Nephron progenitor cell (in vitro differentiated cells): ENCODE data around the gene MCFD2.

ENCODE experiments used
- DNase-seq: peaks from one replicate; pipeline ENCODE4 v3.0.0; 2021
- H3K27ac Mint-ChIP-seq: 2 replicates; pipeline ENCODE4 v1.8.0; 2021; ENCODE audit warnings: mild to moderate bottlenecking, moderate library complexity, mixed read lengths
- H3K27me3 Mint-ChIP-seq: 2 replicates; pipeline ENCODE4 v1.8.0; 2021; ENCODE audit warnings: mild to moderate bottlenecking, low read depth, mixed read lengths; ENCODE audit not compliant: poor library complexity
- H3K36me3 Mint-ChIP-seq: 2 replicates; pipeline ENCODE4 v1.8.0; 2021; ENCODE audit warnings: low read depth, mixed read lengths
- H3K4me1 Mint-ChIP-seq: 2 replicates; pipeline ENCODE4 v1.8.0; 2021; ENCODE audit warnings: mixed read lengths
- H3K4me3 Mint-ChIP-seq: 2 replicates; pipeline ENCODE4 v1.8.0; 2021; ENCODE audit warnings: mild to moderate bottlenecking, moderate library complexity, mixed read lengths
- H3K9me3 Mint-ChIP-seq: 2 replicates; pipeline ENCODE4 v1.8.0; 2021; ENCODE audit warnings: mild to moderate bottlenecking, moderate library complexity, mixed read lengths
- TF ChIP-seq, protein P1 (sequence below): fragments of 200-600 bp; sonication (generic); IDR thresholded peaks from 2 replicates; pipeline ENCODE4 v1.5.0; 2021; ENCODE audit warnings: antibody characterized with exemption

MCFD2 gene

GRCh38 chr2:46870051-46870839 is 45.4 kb downstream of the MCFD2 start:
- Mint-ChIP-seq H3K4me3 (no peak overlapping the region), H3K27ac (no peak overlapping the region), H3K9me3 (peaks cover 7% of the 10 kb centered on the region), H3K36me3 (no peaks in the 10 kb centered on the region), H3K4me1 (peaks cover 38% of the 10 kb centered on the region), H3K27me3 (no peaks in the 10 kb centered on the region)
- DNase-seq = no peak
- TF ChIP-seq, protein P1, sequence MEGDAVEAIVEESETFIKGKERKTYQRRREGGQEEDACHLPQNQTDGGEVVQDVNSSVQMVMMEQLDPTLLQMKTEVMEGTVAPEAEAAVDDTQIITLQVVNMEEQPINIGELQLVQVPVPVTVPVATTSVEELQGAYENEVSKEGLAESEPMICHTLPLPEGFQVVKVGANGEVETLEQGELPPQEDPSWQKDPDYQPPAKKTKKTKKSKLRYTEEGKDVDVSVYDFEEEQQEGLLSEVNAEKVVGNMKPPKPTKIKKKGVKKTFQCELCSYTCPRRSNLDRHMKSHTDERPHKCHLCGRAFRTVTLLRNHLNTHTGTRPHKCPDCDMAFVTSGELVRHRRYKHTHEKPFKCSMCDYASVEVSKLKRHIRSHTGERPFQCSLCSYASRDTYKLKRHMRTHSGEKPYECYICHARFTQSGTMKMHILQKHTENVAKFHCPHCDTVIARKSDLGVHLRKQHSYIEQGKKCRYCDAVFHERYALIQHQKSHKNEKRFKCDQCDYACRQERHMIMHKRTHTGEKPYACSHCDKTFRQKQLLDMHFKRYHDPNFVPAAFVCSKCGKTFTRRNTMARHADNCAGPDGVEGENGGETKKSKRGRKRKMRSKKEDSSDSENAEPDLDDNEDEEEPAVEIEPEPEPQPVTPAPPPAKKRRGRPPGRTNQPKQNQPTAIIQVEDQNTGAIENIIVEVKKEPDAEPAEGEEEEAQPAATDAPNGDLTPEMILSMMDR = no peak

DNA sequence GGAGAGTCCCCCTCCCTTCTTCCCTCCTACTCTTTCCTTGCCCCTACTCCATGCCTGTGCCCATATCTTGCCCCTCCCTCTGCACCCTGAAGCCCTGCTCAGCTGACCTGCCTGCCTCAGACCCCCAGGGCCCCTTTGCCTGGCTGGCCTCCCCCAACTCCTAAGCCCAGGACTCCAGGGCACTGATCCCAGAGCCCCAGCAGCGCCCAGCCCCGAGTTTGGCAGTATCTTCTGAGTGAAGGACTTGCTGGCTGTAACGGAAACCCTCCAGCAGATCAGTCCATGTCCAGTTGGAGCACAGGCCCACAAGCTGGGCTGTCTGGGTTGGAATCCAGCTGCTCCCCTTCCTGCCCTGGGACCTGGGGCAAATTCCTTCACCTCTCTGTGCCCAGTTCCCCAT is 46.0 kb downstream of the MCFD2 start:
- Mint-ChIP-seq H3K9me3 (peaks cover 13% of the 10 kb centered on the region), H3K27ac (peak overlapping the region; percentile 40), H3K4me1 (peaks cover 35% of the 10 kb centered on the region), H3K36me3 (no peaks in the 10 kb centered on the region), H3K4me3 (no peak overlapping the region), H3K27me3 (no peaks in the 10 kb centered on the region)
- no peak for DNase-seq
- TF ChIP-seq, protein P1 = no peak

- TF ChIP-seq, protein P1 = no peak
- H3K27ac Mint-ChIP-seq = no peak overlapping the region
- peaks cover 23% of the 10 kb centered on the region for H3K4me1 Mint-ChIP-seq
- H3K4me3 Mint-ChIP-seq = no peak overlapping the region
- no peak for DNase-seq
- no peaks in the 10 kb centered on the region for H3K36me3 Mint-ChIP-seq
- peaks cover 12% of the 10 kb centered on the region for H3K27me3 Mint-ChIP-seq
- peaks cover 26% of the 10 kb centered on the region for H3K9me3 Mint-ChIP-seq
Observed at GRCh38 chr2:46866770-46867246, 48.8 kb downstream of the MCFD2 start.

GRCh38 chr2:46865181-46865970 is 50.2 kb downstream of the MCFD2 start:
- Mint-ChIP-seq H3K4me1 (peaks cover 18% of the 10 kb centered on the region), H3K9me3 (peaks cover 26% of the 10 kb centered on the region), H3K27me3 (peaks cover 21% of the 10 kb centered on the region), H3K36me3 (no peaks in the 10 kb centered on the region), H3K4me3 (no peak overlapping the region), H3K27ac (no peak overlapping the region)
- TF ChIP-seq, protein P1 = no peak
- DNase-seq = no peak

DNA sequence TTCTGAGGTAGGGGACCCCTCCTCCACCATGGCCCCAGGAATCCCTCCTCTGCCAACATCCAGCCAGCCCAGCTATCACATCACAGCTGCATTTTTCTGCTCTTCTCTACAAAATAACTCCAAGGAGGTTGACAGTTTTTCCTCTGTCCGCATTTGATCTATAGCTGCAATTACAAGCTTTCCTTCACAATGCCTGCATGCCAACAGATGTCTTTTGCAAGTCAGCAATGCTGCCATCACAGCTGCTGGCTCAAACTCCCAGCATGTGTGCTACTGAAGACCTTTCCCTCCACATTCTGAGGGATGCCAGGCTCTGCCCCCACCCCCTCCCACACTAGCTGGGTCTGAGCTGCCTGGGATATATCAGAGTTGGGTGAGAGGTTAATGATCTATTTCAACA is 51.7 kb downstream of the MCFD2 start:
- H3K27me3 Mint-ChIP-seq = peaks cover 26% of the 10 kb centered on the region
- H3K36me3 Mint-ChIP-seq = no peaks in the 10 kb centered on the region
- DNase-seq = no peak
- H3K27ac Mint-ChIP-seq = peak overlapping the region; percentile 75
- no peak overlapping the region for H3K4me3 Mint-ChIP-seq
- peaks cover 18% of the 10 kb centered on the region for H3K4me1 Mint-ChIP-seq
- TF ChIP-seq, protein P1 = no peak
- peaks cover 26% of the 10 kb centered on the region for H3K9me3 Mint-ChIP-seq
